Naive thymus-derived CD4-positive, alpha-beta T cell (primary cell): ENCODE data around the gene GTF3C1. TPM values are rescaled to one million over a fixed set of nuclear protein-coding genes. Genes with fewer than 3 reads are reported as not detected.

Experiments used
- ATAC-seq: fragments of 150-1000 bp; cut with Tn5 transposase; 2 replicates; pipeline ENCODE4 v1.10.0; 2021; ENCODE audit warnings: mild to moderate bottlenecking, moderate library complexity
- CTCF ChIA-PET: fragments of 350-600 bp; sonication (Branson Sonifier 250); formaldehyde crosslinking; loops from one replicate; lab custom pipeline; 2021; ENCODE audit warnings: antibody characterized with exemption; lab: Charles Lee
- POLR2A ChIA-PET: fragments of 350-600 bp; sonication (Branson Sonifier 250); formaldehyde crosslinking; loops from one replicate; lab custom pipeline; 2021; ENCODE audit warnings: antibody characterized with exemption, inconsistent platforms; lab: Charles Lee
- DNase-seq, 9 donors: peaks; one replicate each; pipeline versions ENCODE4 v3.0.0 to v3.0.0-alpha.2; 2020 to 2022; ENCODE audit warnings: mixed read lengths in 1 of 9
- H3K27ac ChIP-seq: one replicate; pipeline ENCODE4 v1.7.0; 2013; ENCODE audit warnings: mild to moderate bottlenecking, low read depth, low read length, moderate library complexity
- H3K27me3 ChIP-seq, 2 donors: one replicate each; pipeline ENCODE4 v1.7.0; 2013; ENCODE audit warnings: low read length in 2 of 2, mild to moderate bottlenecking in 2 of 2, moderate library complexity in 2 of 2; ENCODE audit not compliant: control insufficient read depth in 2 of 2, insufficient read depth in 2 of 2
- H3K36me3 ChIP-seq, 3 experiments: 1 replicate in 2 of 3; 2 replicates in 1 of 3; pipeline ENCODE4 v1.7.0; 2013; ENCODE audit warnings: low read length in 3 of 3, mild to moderate bottlenecking in 3 of 3, moderate library complexity in 1 of 3; ENCODE audit not compliant: insufficient read depth in 3 of 3, control insufficient read depth in 2 of 3
- H3K4me1 ChIP-seq, 2 donors: one replicate each; pipeline ENCODE4 v1.7.0; 2013; ENCODE audit warnings: low read length in 2 of 2, mild to moderate bottlenecking in 2 of 2, moderate library complexity in 1 of 2; ENCODE audit not compliant: control insufficient read depth in 2 of 2, insufficient read depth in 2 of 2
- H3K4me3 ChIP-seq: 2 replicates; pipeline ENCODE4 v1.7.0; 2013; ENCODE audit warnings: mild to moderate bottlenecking, low read length
- H3K9me3 ChIP-seq, 3 experiments: 1 replicate in 2 of 3; 2 replicates in 1 of 3; pipeline ENCODE4 v1.7.0; 2013; ENCODE audit warnings: low read length in 3 of 3; ENCODE audit not compliant: control insufficient read depth in 2 of 3
- H3K27ac Mint-ChIP-seq, 9 donors: one replicate each; pipeline ENCODE4 v1.8.0; 2020 to 2022; ENCODE audit warnings: mixed read lengths in 9 of 9, mild to moderate bottlenecking in 8 of 9, moderate library complexity in 5 of 9, inconsistent platforms in 2 of 9
- H3K27me3 Mint-ChIP-seq, 5 donors: one replicate each; pipeline ENCODE4 v1.8.0; 2021 to 2022; ENCODE audit warnings: mixed read lengths in 5 of 5, mild to moderate bottlenecking in 1 of 5
- H3K36me3 Mint-ChIP-seq, 5 donors: one replicate each; pipeline ENCODE4 v1.8.0; 2020 to 2022; ENCODE audit warnings: mixed read lengths in 5 of 5, mild to moderate bottlenecking in 3 of 5, inconsistent platforms in 1 of 5
- H3K4me1 Mint-ChIP-seq, 7 donors: one replicate each; pipeline ENCODE4 v1.8.0; 2020 to 2022; ENCODE audit warnings: mixed read lengths in 7 of 7, mild to moderate bottlenecking in 3 of 7, inconsistent platforms in 1 of 7
- H3K4me3 Mint-ChIP-seq, 10 donors: one replicate each; pipeline ENCODE4 v1.8.0; 2020 to 2022; ENCODE audit warnings: mild to moderate bottlenecking in 10 of 10, mixed read lengths in 10 of 10, moderate library complexity in 6 of 10, inconsistent platforms in 2 of 10
- H3K9me3 Mint-ChIP-seq, 11 donors: one replicate each; pipeline ENCODE4 v1.8.0; 2020 to 2022; ENCODE audit warnings: mixed read lengths in 11 of 11, mild to moderate bottlenecking in 4 of 11, inconsistent platforms in 1 of 11, moderate library complexity in 1 of 11
- intact Hi-C, 2 donors: fragments of 100-400 bp; cut with micrococcal nuclease; formaldehyde crosslinking; loops; one replicate each; pipeline ENCODE4 v1.15.1; 2023
- polyA plus RNA-seq, 2 donors: library from polyadenylated mRNA; unstranded; fragments of 300-500 nt; fragmentation: Illumina TruSeq; gene quantifications; one replicate each; pipeline ENCODE4 v1.2.3, GENCODE V29; 2021
- total RNA-seq, 6 experiments: library from RNA in 5 of 6; stranded (reverse) in 5 of 6; gene quantifications; 1 replicate in 5 of 6; 2 replicates in 1 of 6; pipeline ENCODE4 v1.2.3 and lab custom pipeline; 2021 to 2026

The GTF3C1 gene
- total and polyA plus RNA-seq, 7 experiments from 2014 or later = 19.0 to 60.0 (median 52.5) TPM

DNA sequence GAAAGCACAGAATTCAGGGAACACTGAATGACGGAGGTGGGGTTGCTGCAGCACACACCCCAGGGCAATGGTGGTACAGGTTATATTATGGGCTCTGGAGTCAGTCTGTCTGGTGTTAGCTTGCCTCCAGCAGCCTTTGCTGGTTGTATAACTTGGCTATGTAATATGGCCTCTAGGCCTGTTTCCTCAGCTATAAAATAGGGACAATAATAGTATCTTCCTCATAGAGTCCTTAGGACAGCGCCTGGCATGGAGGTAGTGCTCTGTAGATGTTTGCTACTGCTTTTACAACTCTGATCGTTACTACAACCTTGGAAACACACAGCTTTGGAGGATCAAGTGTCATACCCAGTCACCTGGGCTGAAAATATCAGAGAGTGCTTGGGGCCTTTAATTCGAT is 31.5 kb downstream of the GTF3C1 start:
- no peaks in the 10 kb centered on the region for H3K27me3 ChIP-seq
- CTCF ChIA-PET = no interaction called here
- no peaks in the 10 kb centered on the region for H3K9me3 ChIP-seq
- H3K36me3 Mint-ChIP-seq = peaks cover 7 to 59% (median 23%) of the 10 kb centered on the region in 5 donors
- H3K27ac Mint-ChIP-seq = peak overlapping the region in 1 of 9 donors; percentile 56
- peaks cover 0 to 4% (median 0%) of the 10 kb centered on the region in 7 donors for H3K4me1 Mint-ChIP-seq
- DNase-seq (no peak), ATAC-seq (no peak)
- H3K4me3 ChIP-seq = no peak overlapping the region
- no peak overlapping the region for H3K4me3 Mint-ChIP-seq
- H3K36me3 ChIP-seq = peaks cover 0 to 63% (median 5%) of the 10 kb centered on the region in 3 experiments
- H3K4me1 ChIP-seq = no peaks in the 10 kb centered on the region
- no peaks in the 10 kb centered on the region for H3K9me3 Mint-ChIP-seq
- H3K27ac ChIP-seq = no peak overlapping the region
- no peaks in the 10 kb centered on the region for H3K27me3 Mint-ChIP-seq
- POLR2A ChIA-PET = no interaction called here
- intact Hi-C loops = no loop called here

DNA sequence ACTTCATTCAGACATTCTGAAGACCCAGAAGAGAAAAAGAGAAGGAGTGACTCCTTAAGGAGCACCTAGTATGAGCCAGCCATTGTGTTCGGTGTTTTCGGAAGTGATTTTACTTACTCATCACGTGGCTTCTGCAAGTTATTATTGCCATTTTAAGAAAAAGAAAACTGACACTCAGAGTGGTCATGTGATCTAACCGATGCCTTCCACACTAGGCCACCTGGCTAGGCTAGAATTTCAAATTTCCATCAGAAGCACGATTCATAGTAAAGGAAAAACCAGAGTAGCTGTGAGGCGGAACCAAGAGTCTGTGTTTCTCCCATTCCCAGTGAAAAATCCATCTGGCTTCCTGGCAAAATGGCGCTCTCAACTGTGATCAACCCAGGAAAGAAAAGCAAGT is 32.0 kb downstream of the GTF3C1 start:
- peaks cover 0 to 68% (median 5%) of the 10 kb centered on the region in 3 experiments for H3K36me3 ChIP-seq
- no peak overlapping the region for H3K27ac ChIP-seq
- CTCF ChIA-PET = no interaction called here
- peaks cover 0 to 4% (median 0%) of the 10 kb centered on the region in 7 donors for H3K4me1 Mint-ChIP-seq
- H3K4me3 ChIP-seq = no peak overlapping the region
- no peak overlapping the region for H3K4me3 Mint-ChIP-seq
- H3K9me3 Mint-ChIP-seq = no peaks in the 10 kb centered on the region
- peaks cover 5 to 59% (median 22%) of the 10 kb centered on the region in 5 donors for H3K36me3 Mint-ChIP-seq
- DNase-seq = no peak
- no peaks in the 10 kb centered on the region for H3K9me3 ChIP-seq
- no peaks in the 10 kb centered on the region for H3K27me3 Mint-ChIP-seq
- intact Hi-C loops = no loop called here
- H3K27me3 ChIP-seq = no peaks in the 10 kb centered on the region
- no peak for ATAC-seq
- POLR2A ChIA-PET = no interaction called here
- no peaks in the 10 kb centered on the region for H3K4me1 ChIP-seq
- no peak overlapping the region for H3K27ac Mint-ChIP-seq

DNA sequence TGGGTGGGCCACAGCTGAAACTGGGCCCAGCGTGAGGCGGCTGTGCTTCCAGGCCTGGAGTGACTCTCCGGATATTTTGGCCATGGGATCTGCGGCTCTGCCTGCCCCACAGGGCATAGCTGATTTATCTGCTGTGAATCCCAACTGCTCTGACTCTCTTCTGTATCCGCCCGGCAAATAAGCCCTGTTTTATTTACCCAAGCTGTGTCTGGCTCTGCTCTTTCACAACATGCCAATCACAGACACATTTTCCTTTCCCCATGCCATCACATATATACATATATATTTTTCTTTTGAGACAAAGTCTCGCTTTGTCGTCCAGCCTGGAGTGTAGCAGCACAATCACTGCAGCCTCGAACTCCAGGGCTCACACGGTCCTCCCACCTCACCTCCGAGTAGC is 33.3 kb downstream of the GTF3C1 start:
- ATAC-seq (no peak), DNase-seq (no peak)
- peaks cover 0 to 76% (median 5%) of the 10 kb centered on the region in 3 experiments for H3K36me3 ChIP-seq
- H3K36me3 Mint-ChIP-seq = peaks cover 3 to 60% (median 24%) of the 10 kb centered on the region in 5 donors
- H3K27me3 Mint-ChIP-seq = no peaks in the 10 kb centered on the region
- H3K27ac Mint-ChIP-seq = peak overlapping the region in 1 of 9 donors; percentile 50
- H3K4me1 ChIP-seq = no peaks in the 10 kb centered on the region
- no peak overlapping the region for H3K27ac ChIP-seq
- H3K4me3 ChIP-seq = no peak overlapping the region
- H3K4me1 Mint-ChIP-seq = peaks cover 0 to 3% (median 0%) of the 10 kb centered on the region in 7 donors
- H3K9me3 Mint-ChIP-seq = no peaks in the 10 kb centered on the region
- H3K9me3 ChIP-seq = no peaks in the 10 kb centered on the region
- ChIA-PET CTCF (interaction anchor here (0.6 kb wide), 1 partner anchor 436 kb away, joined by 3 read pairs; no protein-coding TSS in a partner anchor), POLR2A (no interaction called here)
- H3K27me3 ChIP-seq = no peaks in the 10 kb centered on the region
- intact Hi-C loops = no loop called here
- H3K4me3 Mint-ChIP-seq = no peak overlapping the region

DNA sequence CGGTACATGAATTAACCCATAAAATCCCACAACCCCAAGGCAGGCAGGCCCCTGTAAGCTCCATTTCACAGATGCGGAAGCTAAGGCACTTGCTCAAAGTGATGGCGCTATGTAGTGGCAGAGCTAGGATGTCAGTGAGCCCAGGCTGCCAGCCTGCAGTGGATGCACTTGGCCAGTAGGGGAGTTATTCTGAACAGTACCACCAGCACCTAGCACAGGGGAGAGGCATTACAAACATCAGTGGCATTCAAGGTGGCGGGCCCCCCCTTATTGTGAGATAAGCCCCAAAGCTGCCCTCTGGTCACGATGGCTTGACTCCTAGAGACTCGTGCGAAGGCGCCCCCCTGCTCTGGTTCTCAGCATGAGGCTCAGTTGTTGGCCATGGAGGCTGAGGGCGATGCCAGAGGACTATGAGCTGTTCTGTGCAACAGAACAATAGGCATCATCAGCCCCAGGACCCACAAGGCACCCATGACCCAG is 33.8 kb downstream of the GTF3C1 start:
- peaks cover 0 to 80% (median 5%) of the 10 kb centered on the region in 3 experiments for H3K36me3 ChIP-seq
- H3K4me1 ChIP-seq = no peaks in the 10 kb centered on the region
- H3K9me3 ChIP-seq = no peaks in the 10 kb centered on the region
- no peak overlapping the region for H3K4me3 ChIP-seq
- peaks cover 0 to 3% (median 0%) of the 10 kb centered on the region in 7 donors for H3K4me1 Mint-ChIP-seq
- peak; percentile 59 for ATAC-seq
- H3K4me3 Mint-ChIP-seq = no peak overlapping the region
- intact Hi-C loops = no loop called here
- no peaks in the 10 kb centered on the region for H3K9me3 Mint-ChIP-seq
- ChIA-PET CTCF (interaction anchor here (0.6 kb wide), 1 partner anchor 437 kb away, joined by 3 read pairs; no protein-coding TSS in a partner anchor), POLR2A (no interaction called here)
- peaks cover 3 to 62% (median 24%) of the 10 kb centered on the region in 5 donors for H3K36me3 Mint-ChIP-seq
- H3K27me3 ChIP-seq = no peaks in the 10 kb centered on the region
- no peak overlapping the region for H3K27ac ChIP-seq
- no peaks in the 10 kb centered on the region for H3K27me3 Mint-ChIP-seq
- H3K27ac Mint-ChIP-seq = no peak overlapping the region
- DNase-seq = peak in 2 of 9 donors; percentile 5 to 26

DNA sequence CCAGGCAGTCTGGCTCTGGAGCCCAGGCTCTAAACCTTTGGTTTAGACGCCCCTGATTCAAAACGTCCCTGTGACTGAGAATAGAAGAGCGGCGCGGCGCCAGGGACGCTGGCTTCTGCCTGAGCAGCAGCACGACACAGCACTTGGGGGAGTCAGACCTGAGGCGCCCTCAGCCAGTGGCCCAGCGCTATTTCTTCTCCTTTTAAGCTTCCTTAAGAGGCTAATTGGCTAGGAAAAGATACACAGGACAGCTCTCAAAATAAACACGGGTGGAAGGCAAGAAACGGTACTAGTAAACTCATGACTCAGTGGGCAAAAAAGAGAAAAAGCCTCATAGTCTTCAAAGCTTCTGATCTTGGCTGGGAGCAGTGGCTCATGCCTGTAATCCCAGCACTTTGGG is 34.9 kb downstream of the GTF3C1 start:
- Histone ChIP-seq H3K4me1 (no peaks in the 10 kb centered on the region), H3K9me3 (no peaks in the 10 kb centered on the region), H3K27me3 (no peaks in the 10 kb centered on the region), H3K4me3 (no peak overlapping the region), H3K36me3 (peaks cover 0 to 89% (median 5%) of the 10 kb centered on the region in 3 experiments), H3K27ac (no peak overlapping the region)
- Mint-ChIP-seq H3K27me3 (no peaks in the 10 kb centered on the region), H3K27ac (peak overlapping the region in 1 of 9 donors; percentile 56), H3K4me1 (peaks cover 0 to 3% (median 0%) of the 10 kb centered on the region in 7 donors), H3K4me3 (no peak overlapping the region), H3K36me3 (peaks cover 3 to 68% (median 28%) of the 10 kb centered on the region in 5 donors), H3K9me3 (no peaks in the 10 kb centered on the region)
- intact Hi-C loops = no loop called here
- DNase-seq (no peak), ATAC-seq (no peak)
- POLR2A ChIA-PET = no interaction called here
- CTCF ChIA-PET = interaction anchor here (0.7 kb wide), 1 partner anchor 348 kb away, joined by 3 read pairs; no protein-coding TSS in a partner anchor

DNA sequence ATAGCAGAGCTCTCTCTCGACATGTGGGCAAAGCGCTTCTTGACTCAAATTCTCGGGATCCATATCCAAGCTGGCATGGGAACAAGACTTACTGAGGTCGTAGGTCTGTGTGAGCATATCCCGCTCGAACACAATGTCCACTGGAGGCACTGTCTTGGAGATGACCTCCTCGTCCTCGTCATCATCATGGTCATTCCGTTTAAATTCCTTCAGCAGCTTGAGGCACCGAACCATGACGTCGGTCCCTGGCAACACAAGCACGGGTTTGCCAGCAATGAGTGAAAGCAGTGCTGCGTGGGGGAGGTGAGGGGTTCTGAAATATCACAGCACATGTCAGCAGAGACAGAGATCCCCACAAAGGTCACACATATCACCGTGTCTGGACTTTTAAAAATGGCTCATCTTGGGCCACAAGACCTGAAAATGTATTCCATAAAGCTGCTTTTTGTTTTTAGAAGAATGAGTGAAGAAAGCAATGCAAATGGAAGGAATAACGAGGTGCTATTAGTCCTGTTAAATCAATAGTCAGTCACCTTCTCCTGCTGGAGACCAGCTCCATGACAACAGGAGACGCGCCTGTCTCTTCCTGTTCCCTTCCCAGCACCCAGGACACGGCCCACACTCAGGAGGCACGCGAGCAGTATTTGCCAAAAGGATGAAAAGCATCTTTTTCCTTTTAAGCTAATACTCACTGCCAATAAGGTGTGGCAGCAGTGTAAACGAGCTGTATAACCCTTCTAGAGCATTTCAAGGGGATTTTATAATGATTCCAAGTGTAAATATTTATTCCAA is 37.9 kb downstream of the GTF3C1 start:
- Histone ChIP-seq H3K4me1 (no peaks in the 10 kb centered on the region), H3K27ac (no peak overlapping the region), H3K4me3 (no peak overlapping the region), H3K36me3 (peaks cover 0 to 92% (median 0%) of the 10 kb centered on the region in 3 experiments), H3K9me3 (no peaks in the 10 kb centered on the region), H3K27me3 (no peaks in the 10 kb centered on the region)
- CTCF ChIA-PET = interaction anchor here (0.6 kb wide), 1 partner anchor 279 kb away, joined by 3 read pairs; no protein-coding TSS in a partner anchor
- Mint-ChIP-seq H3K27me3 (no peaks in the 10 kb centered on the region), H3K4me1 (peaks cover 0 to 3% (median 0%) of the 10 kb centered on the region in 7 donors), H3K36me3 (peaks cover 9 to 69% (median 32%) of the 10 kb centered on the region in 5 donors), H3K9me3 (no peaks in the 10 kb centered on the region), H3K4me3 (no peak overlapping the region), H3K27ac (peak overlapping the region in 1 of 9 donors; percentile 48)
- no peak for ATAC-seq
- POLR2A ChIA-PET = no interaction called here
- DNase-seq = no peak
- intact Hi-C loops = no loop called here
